HG03457 (cell line): ENCODE results near the gene TJP3.
"Not testable (repeated sequence)": the region's sequence is repeated elsewhere in the genome, so short reads cannot be mapped to it uniquely, and the experiment has no call there.

ENCODE experiments used
- ATAC-seq: cut with Tn5 transposase; IDR thresholded peaks from one replicate; pipeline ENCODE4 v1.9.1; 2021; ENCODE audit warnings: moderate number of reproducible peaks; ENCODE audit not compliant: unreplicated experiment

The TJP3 gene

DNA sequence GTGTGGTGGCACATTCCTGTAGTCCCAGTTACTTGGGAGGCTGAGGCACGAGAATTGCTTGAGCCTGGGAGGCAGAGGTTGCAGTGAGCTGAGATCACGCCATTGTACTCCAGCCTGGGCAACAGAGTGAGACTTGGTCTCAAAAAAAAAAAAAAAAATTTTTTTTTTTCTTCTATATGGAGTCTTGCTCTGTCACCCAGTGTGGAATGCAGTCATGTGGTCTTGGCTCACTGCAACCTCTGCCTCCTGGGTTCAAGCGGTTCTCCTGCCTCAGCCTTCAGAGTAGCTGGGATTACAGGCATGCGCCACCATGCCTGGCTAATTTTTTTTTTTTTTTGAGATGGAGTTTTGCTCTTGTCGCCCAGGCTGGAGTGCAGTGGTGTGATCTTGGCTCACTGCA lies 57.6 kb downstream of the TJP3 start:
- not testable (repeated sequence) for ATAC-seq

- no peak for ATAC-seq
Observed at GRCh38 chr19:3766520-3766919, 58.3 kb downstream of the TJP3 start.

GRCh38 chr19:3767050-3767449 lies 58.9 kb downstream of the TJP3 start:
- ATAC-seq, result no peak

- no peak for ATAC-seq
Observed at GRCh38 chr19:3768015-3768747, 60.0 kb downstream of the TJP3 start.

DNA sequence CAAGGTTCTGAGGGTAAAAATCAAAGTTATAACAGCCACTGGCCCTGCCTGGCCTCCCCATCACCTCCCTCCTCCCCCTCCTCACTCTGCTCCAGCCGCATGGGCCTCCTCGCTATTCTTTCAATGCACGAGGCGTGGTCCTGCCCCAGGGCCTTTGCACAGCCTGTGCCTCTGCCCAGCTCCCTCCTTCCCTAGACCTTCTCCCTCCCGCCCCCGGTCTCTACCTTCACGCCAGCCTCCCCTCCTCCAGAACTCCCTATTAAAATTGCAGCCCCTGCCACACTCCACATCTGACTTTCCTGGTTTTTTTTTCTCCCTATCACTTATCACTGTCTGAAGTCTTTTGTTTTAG lies 60.5 kb downstream of the TJP3 start:
- ATAC-seq, result no peak

- ATAC-seq, result no peak
Observed at GRCh38 chr19:3769494-3769893, 61.3 kb downstream of the TJP3 start.

GRCh38 chr19:3770136-3770999 lies 62.2 kb downstream of the TJP3 start:
- ATAC-seq, result no peak

GRCh38 chr19:3771000-3771905 lies 63.1 kb downstream of the TJP3 start:
- no peak for ATAC-seq

DNA sequence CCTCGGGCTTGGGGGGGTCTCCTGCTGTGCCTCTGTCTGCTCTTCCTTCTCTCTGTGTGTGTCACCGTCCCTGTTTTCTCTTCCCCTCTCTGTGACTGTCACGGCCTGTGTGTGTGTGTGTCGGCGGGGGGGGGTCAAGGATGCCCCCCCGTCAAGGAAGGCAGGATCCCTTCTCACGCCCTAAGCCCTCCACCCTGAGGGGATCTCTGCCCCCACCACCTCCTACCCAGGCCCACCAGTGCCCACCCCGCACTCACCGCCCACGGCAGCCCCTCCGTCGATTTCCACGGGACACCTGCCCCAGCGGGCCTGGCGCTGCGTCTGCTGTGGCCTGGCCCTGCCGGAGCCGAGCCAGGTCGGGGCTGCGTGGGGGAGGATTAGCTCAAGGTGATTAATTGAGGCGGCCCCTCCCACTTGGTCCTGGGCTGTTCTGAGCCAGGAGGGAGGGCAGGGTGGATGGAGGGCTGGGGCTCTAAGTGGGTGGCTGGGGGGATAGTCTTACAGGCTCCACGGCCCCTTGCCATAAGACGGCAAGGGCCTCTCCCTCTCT lies 63.8 kb downstream of the TJP3 start, which contains the start of gene RAX2:
RAX2 (minus strand) TSS at position 323 of the 550 bp plus-strand sequence. CDS start 486 bp downstream, outside the sequence.
- no peak for ATAC-seq

- no peak for ATAC-seq
Observed at GRCh38 chr19:3773814-3774515, 65.8 kb downstream of the TJP3 start.

- no peak for ATAC-seq
Observed at GRCh38 chr19:3774621-3775373, 66.6 kb downstream of the TJP3 start.

- no peak for ATAC-seq
Observed at GRCh38 chr19:3775374-3775711, 67.2 kb downstream of the TJP3 start.

GRCh38 chr19:3775831-3776230 lies 67.6 kb downstream of the TJP3 start:
- ATAC-seq, result no peak

DNA sequence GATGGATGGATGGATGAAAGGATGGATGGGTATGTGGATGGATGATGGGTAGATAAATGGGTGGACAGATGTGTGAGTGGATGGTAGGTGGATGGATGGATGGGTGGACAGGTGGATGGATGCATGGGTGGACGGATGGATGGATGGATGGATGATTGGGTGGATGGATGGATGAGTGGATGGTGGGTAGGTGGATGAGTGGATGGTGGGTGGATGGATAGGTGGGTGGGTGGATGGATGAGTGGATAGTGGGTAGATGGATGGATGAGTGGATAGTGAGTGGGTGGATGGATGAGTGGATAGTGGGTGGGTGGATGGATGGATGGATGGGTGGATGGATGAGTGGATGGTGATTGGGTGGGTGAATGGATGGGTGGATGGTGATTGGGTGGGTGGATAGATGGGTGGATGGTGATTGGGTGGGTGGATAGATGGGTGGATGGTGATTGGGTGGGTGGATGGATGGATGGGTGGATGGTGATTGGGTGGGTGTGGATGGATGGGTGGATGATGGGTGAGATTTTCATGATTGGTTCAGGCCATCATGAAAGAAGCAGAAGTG lies 68.4 kb downstream of the TJP3 start:
- ATAC-seq, result no peak

DNA sequence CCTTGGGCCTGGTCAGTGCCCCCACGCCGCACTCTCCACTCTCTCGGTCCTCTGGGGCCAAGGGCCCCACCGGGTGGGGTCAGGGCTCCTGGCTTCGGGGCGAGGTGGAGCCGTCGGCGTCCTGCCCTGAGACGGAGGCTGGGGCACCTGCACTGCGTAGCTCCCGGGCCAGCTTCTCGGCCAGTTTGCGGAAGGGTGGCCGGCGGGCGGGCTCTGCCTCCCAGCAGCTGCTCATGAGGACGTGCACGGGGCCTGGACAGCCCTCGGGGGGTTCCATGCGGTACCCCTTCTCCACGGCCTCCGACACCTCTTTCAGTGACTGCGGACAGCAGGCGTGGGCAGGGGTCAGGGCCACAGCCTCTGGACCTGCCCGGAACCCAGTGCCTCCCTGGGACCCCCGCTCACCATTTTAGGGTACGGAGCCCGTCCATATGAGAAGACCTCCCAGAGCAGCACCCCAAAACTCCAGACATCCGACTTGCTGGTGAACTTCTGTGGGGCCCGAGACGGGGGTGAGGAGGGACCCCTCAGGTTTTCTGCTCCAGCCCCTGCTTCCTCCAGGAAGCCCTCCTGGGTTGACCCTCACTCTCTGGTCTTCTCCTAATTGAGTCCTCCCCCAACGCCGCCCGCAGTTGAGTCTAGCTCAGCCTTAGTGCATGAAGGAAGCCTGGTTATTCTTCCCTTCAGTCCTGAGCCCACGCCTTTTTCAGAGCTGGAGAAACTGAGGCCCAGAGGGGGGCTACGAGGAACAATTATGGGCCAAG lies 70.1 kb downstream of the TJP3 start:
- no peak for ATAC-seq

GRCh38 chr19:3778899-3779723 lies 70.9 kb downstream of the TJP3 start:
- ATAC-seq, result no peak

DNA sequence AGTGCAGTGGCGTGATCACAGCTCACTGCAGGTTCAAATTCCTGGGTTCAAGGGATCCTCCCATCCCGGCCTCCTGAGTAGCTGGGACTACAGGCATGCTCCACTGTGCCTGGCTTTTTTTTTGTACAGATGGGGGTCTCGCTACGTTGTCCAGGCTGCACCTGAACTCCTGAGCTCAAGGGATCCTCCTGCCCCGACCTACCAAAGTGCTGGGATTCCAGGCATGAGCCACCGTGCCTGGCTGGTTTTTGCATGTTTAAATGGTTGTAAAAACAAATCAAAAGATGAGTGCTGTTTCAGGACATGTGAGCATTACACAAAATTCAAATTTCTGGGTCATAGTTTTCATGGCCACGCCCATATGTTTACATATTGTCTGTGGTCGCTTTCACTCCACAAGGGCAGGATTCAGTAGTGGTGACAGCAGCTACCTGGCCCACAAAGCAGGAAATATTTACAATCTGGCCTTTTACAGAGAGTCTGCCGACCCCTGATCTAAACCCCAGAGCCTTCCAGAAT lies 72.7 kb downstream of the TJP3 start:
- ATAC-seq, result no peak
